HEK293 (cell line): ENCODE measurements around the gene NIPSNAP2.

Experiments
- CTCF ChIA-PET: fragments of 350-600 bp; formaldehyde crosslinking; extraction: SDS; loops from one replicate; lab custom pipeline; 2021; ENCODE audit warnings: antibody characterized with exemption; lab: Yijun Ruan, JAX
- POLR2A ChIA-PET: fragments of 300-600 bp; formaldehyde crosslinking; extraction: SDS; loops from one replicate; lab custom pipeline; 2020; ENCODE audit warnings: antibody characterized with exemption, inconsistent platforms; lab: Yijun Ruan, JAX
- H3K27ac ChIP-seq: fragments of 200-500 bp; sonication (Bioruptor generic); 2 replicates; pipeline ENCODE4 v1.5.1; 2014; ENCODE audit warnings: low read depth, low read length, control low read depth, inconsistent platforms; ENCODE audit errors: extremely low read depth
- H3K36me3 ChIP-seq, 2 experiments: fragments of 200-500 bp in 1 of 2; sonication (Bioruptor generic) in 1 of 2; 1 replicate in 1 of 2; 2 replicates in 1 of 2; pipeline ENCODE4 v1.5.1; 2014 to 2017; ENCODE audit warnings: inconsistent platforms in 2 of 2, low read length in 2 of 2; ENCODE audit not compliant: control insufficient read depth in 2 of 2, insufficient read depth in 1 of 2
- H3K4me1 ChIP-seq: fragments of 200-500 bp; sonication (Bioruptor generic); 2 replicates; pipeline ENCODE4 v1.5.1; 2014; ENCODE audit warnings: mild to moderate bottlenecking, low read length, inconsistent platforms; ENCODE audit not compliant: control insufficient read depth, insufficient read depth
- H3K4me3 ChIP-seq: 2 replicates; pipeline ENCODE4 v1.5.1; 2011; ENCODE audit warnings: low read depth, mild to moderate bottlenecking, control low read depth, low read length, moderate library complexity
- H3K9me3 ChIP-seq: fragments of 200-500 bp; sonication (Bioruptor generic); 2 replicates; pipeline ENCODE4 v1.5.1; 2014; ENCODE audit warnings: low read depth, low read length, inconsistent platforms; ENCODE audit not compliant: control insufficient read depth, insufficient read depth
- GLI2 ChIP-seq: fragments of 450-650 bp; formaldehyde crosslinking; IDR thresholded peaks from 2 replicates; pipeline ENCODE4; 2017; ENCODE audit warnings: missing biosample characterization, missing genetic modification characterization, low read depth, borderline replicate concordance
- HOXA7 ChIP-seq: sonication (generic); formaldehyde crosslinking; IDR thresholded peaks from 2 replicates; pipeline ENCODE4 v1.8.1; 2022; ENCODE audit warnings: missing genetic modification reagents, borderline replicate concordance
- KLF16 ChIP-seq: fragments of 450-650 bp; formaldehyde crosslinking; IDR thresholded peaks from 2 replicates; pipeline ENCODE4 v1.5.1; 2017; ENCODE audit warnings: missing biosample characterization, missing genetic modification characterization
- OVOL3 ChIP-seq: fragments of 450-650 bp; formaldehyde crosslinking; IDR thresholded peaks from 2 replicates; pipeline ENCODE4 v1.5.1; 2016; ENCODE audit warnings: missing biosample characterization, missing genetic modification characterization
- PRDM10 ChIP-seq: fragments of 450-650 bp; formaldehyde crosslinking; IDR thresholded peaks from 2 replicates; pipeline ENCODE4 v1.5.1; 2016; ENCODE audit warnings: missing biosample characterization, missing genetic modification characterization
- SP7 ChIP-seq: fragments of 450-650 bp; formaldehyde crosslinking; IDR thresholded peaks from 2 replicates; pipeline ENCODE4 v1.5.1; 2016; ENCODE audit warnings: missing biosample characterization, missing genetic modification characterization
- ZFP37 ChIP-seq: fragments of 450-650 bp; formaldehyde crosslinking; IDR thresholded peaks from 2 replicates; pipeline ENCODE4 v1.5.1; 2016; ENCODE audit warnings: missing biosample characterization, missing genetic modification characterization
- ZNF121 ChIP-seq: fragments of 450-650 bp; formaldehyde crosslinking; IDR thresholded peaks from 2 replicates; pipeline ENCODE4 v1.5.1; 2016; ENCODE audit warnings: missing biosample characterization, missing genetic modification characterization
- ZNF146 ChIP-seq: fragments of 450-650 bp; formaldehyde crosslinking; IDR thresholded peaks from 2 replicates; pipeline ENCODE4 v1.5.1; 2016; ENCODE audit warnings: missing biosample characterization, missing genetic modification characterization
- ZNF248 ChIP-seq: fragments of 450-650 bp; formaldehyde crosslinking; IDR thresholded peaks from 2 replicates; pipeline ENCODE4 v1.5.1; 2017; ENCODE audit warnings: missing biosample characterization, missing genetic modification characterization
- ZNF354C ChIP-seq: fragments of 450-650 bp; formaldehyde crosslinking; IDR thresholded peaks from 2 replicates; pipeline ENCODE4 v1.5.1; 2016; ENCODE audit warnings: missing biosample characterization, missing genetic modification characterization, low read depth, borderline replicate concordance
- ZNF362 ChIP-seq: fragments of 450-650 bp; formaldehyde crosslinking; IDR thresholded peaks from 2 replicates; pipeline ENCODE4 v1.5.1; 2016; ENCODE audit warnings: missing biosample characterization, missing genetic modification characterization
- ZNF416 ChIP-seq: fragments of 450-650 bp; formaldehyde crosslinking; IDR thresholded peaks from 2 replicates; pipeline ENCODE4 v1.5.1; 2016; ENCODE audit warnings: missing biosample characterization, missing genetic modification characterization
- ZNF518A ChIP-seq: fragments of 450-650 bp; formaldehyde crosslinking; conservative IDR thresholded peaks from 2 replicates; pipeline ENCODE4 v1.5.1; 2016; ENCODE audit warnings: low read depth, missing biosample characterization, missing genetic modification characterization
- ZNF548 ChIP-seq: fragments of 450-650 bp; formaldehyde crosslinking; IDR thresholded peaks from 2 replicates; pipeline ENCODE4 v1.5.1; 2016; ENCODE audit warnings: missing biosample characterization, missing genetic modification characterization
- ZNF555 ChIP-seq: fragments of 450-650 bp; formaldehyde crosslinking; conservative IDR thresholded peaks from 2 replicates; pipeline ENCODE4 v1.5.1; 2017; ENCODE audit warnings: missing biosample characterization, mild to moderate bottlenecking, missing genetic modification characterization, inconsistent platforms
- ZNF692 ChIP-seq: fragments of 450-650 bp; formaldehyde crosslinking; IDR thresholded peaks from 2 replicates; pipeline ENCODE4 v1.5.1; 2016; ENCODE audit warnings: missing biosample characterization, missing genetic modification characterization
- ZNF747 ChIP-seq: fragments of 450-650 bp; formaldehyde crosslinking; IDR thresholded peaks from 2 replicates; pipeline ENCODE4 v1.5.1; 2016; ENCODE audit warnings: missing biosample characterization, missing genetic modification characterization
- ZNF830 ChIP-seq: fragments of 450-650 bp; IDR thresholded peaks from 2 replicates; pipeline ENCODE4 v1.5.0; 2018; ENCODE audit warnings: missing biosample characterization, missing genetic modification characterization, low read depth, mild to moderate bottlenecking, moderate library complexity
- ZNF837 ChIP-seq: fragments of 450-650 bp; formaldehyde crosslinking; IDR thresholded peaks from 2 replicates; pipeline ENCODE4 v1.5.1; 2016; ENCODE audit warnings: missing biosample characterization, missing genetic modification characterization
- TF ChIP-seq, protein P1 (sequence below): fragments of 450-650 bp; formaldehyde crosslinking; IDR thresholded peaks from 2 replicates; pipeline ENCODE4 v1.5.1; 2016; ENCODE audit warnings: missing biosample characterization, missing genetic modification characterization
- TF ChIP-seq, protein P2 (sequence below): fragments of 450-650 bp; formaldehyde crosslinking; IDR thresholded peaks from 2 replicates; pipeline ENCODE4 v1.5.1; 2016; ENCODE audit warnings: missing biosample characterization, missing genetic modification characterization

The NIPSNAP2 gene

DNA sequence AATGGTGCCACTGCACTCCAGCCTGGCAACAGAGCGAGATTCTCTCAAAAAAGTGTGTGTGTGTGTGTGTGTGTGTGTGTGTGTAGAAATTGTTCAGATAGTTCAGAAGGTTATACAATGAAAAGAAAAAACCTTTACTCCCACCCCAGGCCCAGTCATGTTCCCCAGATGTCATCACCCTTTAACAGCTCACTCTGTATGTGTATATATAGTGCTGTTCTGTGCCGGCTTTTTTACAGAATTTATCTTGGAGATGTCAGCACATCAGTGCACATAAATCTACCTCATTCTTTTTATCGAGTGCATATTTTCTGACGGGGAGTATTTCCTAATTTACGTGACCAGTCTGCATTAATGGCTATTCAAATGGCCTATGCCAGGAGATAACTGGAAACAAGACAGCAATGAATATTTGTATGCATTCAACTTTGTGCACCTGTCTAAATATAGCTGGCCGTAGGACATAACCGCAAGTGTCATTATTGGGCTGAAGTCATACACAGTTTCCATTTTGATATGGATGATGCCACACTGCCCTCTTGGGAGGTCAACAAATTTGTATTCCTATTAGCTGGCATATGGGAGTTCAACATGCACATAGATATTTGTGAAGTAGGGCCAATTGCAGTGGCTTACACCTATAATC lies 11.7 kb downstream of the NIPSNAP2 start:
- peak overlapping the region; percentile 16; the same call in 1 of the 2 replicates for H3K27ac ChIP-seq
- H3K4me3 ChIP-seq = no peak overlapping the region
- ChIA-PET CTCF (interaction anchor here (0.6 to 1.0 kb wide), 2 partner anchors 89 to 335 kb away, joined by 3 to 4 read pairs; no protein-coding TSS in a partner anchor), POLR2A (interaction anchor here (0.6 kb wide), 1 partner anchor 88 kb away, joined by 5 read pairs; no protein-coding TSS in a partner anchor)
- peaks cover 19% of the 10 kb centered on the region for H3K4me1 ChIP-seq
- H3K36me3 ChIP-seq = peaks cover 21 to 34% of the 10 kb centered on the region in 2 experiments
- H3K9me3 ChIP-seq = no peaks in the 10 kb centered on the region
- TF ChIP-seq ZNF548 (tag by site-specific recombination) (no peak), ZFP37 (tag by site-specific recombination) (no peak), ZNF830 (tag by site-specific recombination) (no peak), ZNF555 (tag by site-specific recombination) (no peak), SP7 (tag by site-specific recombination) (no peak), ZNF354C (no peak), ZNF146 (tag by site-specific recombination) (no peak), ZNF121 (tag by site-specific recombination) (no peak), GLI2 (no peak), ZNF692 (peak; percentile 64), ZNF518A (tag by site-specific recombination) (no peak), ZNF837 (tag by site-specific recombination) (no peak), KLF16 (0 out of 2 replicates have a peak, but pooled peaks have one; percentile 39), HOXA7 (CRISPR knock-in tag) (no peak), PRDM10 (tag by site-specific recombination) (peak; percentile 52), ZNF416 (no peak), ZNF747 (tag by site-specific recombination) (no peak), ZNF362 (tag by site-specific recombination) (no peak), OVOL3 (tag by site-specific recombination) (peak; percentile 91), ZNF248 (tag by site-specific recombination) (no peak)
- TF ChIP-seq, protein P1, sequence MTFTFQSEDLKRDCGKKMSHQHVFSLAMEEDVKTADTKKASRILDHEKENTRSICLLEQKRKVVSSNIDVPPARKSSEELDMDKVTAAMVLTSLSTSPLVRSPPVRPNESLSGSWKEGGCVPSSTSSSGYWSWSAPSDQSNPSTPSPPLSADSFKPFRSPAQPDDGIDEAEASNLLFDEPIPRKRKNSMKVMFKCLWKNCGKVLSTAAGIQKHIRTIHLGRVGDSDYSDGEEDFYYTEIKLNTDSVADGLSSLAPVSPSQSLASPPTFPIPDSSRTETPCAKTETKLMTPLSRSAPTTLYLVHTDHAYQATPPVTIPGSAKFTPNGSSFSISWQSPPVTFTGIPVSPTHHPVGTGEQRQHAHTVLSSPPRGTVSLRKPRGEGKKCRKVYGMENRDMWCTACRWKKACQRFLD = no peak
- TF ChIP-seq, protein P2, sequence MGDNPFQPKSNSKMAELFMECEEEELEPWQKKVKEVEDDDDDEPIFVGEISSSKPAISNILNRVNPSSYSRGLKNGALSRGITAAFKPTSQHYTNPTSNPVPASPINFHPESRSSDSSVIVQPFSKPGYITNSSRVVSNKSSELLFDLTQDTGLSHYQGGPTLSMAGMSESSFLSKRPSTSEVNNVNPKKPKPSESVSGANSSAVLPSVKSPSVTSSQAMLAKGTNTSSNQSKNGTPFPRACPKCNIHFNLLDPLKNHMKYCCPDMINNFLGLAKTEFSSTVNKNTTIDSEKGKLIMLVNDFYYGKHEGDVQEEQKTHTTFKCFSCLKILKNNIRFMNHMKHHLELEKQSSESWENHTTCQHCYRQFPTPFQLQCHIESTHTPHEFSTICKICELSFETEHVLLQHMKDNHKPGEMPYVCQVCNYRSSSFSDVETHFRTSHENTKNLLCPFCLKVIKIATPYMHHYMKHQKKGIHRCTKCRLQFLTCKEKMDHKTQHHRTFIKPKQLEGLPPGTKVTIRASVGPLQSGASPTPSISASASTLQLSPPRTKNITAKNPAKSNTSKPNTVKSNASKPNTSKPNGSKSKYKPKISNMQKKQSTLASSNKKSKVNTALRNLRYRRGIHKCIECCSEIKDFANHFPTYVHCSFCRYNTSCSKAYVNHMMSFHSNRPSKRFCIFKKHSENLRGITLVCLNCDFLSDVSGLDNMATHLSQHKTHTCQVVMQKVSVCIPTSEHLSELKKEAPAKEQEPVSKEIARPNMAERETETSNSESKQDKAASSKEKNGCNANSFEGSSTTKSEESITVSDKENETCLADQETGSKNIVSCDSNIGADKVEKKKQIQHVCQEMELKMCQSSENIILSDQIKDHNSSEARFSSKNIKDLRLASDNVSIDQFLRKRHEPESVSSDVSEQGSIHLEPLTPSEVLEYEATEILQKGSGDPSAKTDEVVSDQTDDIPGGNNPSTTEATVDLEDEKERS (tag by site-specific recombination) = no peak
